Osteoblast (primary cell): Measurements from ENCODE around the gene SLC30A3. TPM values are rescaled to one million over a fixed set of nuclear protein-coding genes. Genes with fewer than 3 reads are reported as not detected.
"Not testable (repeated sequence)": the region's sequence is repeated elsewhere in the genome, so short reads cannot be mapped to it uniquely, and the experiment has no call there.

Source experiments
- DNase-seq: peaks from one replicate; pipeline ENCODE4 v3.0.0; 2011; ENCODE audit warnings: low spot score, mixed read lengths; ENCODE audit not compliant: insufficient read length; ENCODE audit errors: missing footprints
- H2AFZ ChIP-seq: 2 replicates; pipeline ENCODE4 v1.6.0; 2011; ENCODE audit warnings: mild to moderate bottlenecking, low read length
- H3K27ac ChIP-seq: 2 replicates; pipeline ENCODE4 v1.5.1; 2011; ENCODE audit warnings: mild to moderate bottlenecking, low read depth, low read length, moderate library complexity
- H3K27me3 ChIP-seq: 2 replicates; pipeline ENCODE4 v1.6.0; 2012; ENCODE audit warnings: mild to moderate bottlenecking, control low read depth, inconsistent platforms, low read length, moderate library complexity; ENCODE audit not compliant: insufficient read depth
- H3K36me3 ChIP-seq: 2 replicates; pipeline ENCODE4 v1.5.1; 2011; ENCODE audit warnings: mild to moderate bottlenecking, low read length, control low read depth, moderate library complexity; ENCODE audit not compliant: insufficient read depth
- H3K4me1 ChIP-seq: 2 replicates; pipeline ENCODE4 v1.5.1; 2011; ENCODE audit warnings: mild to moderate bottlenecking, low read length, control low read depth, moderate library complexity; ENCODE audit not compliant: insufficient read depth
- H3K4me2 ChIP-seq: 2 replicates; pipeline ENCODE4 v1.6.0; 2011; ENCODE audit warnings: mild to moderate bottlenecking, low read length; ENCODE audit not compliant: insufficient read depth
- H3K4me3 ChIP-seq: fragments of 200-600 bp; sonication (generic); 3 replicates; pipeline ENCODE4 v1.5.1; 2012; ENCODE audit warnings: mild to moderate bottlenecking, low read length, inconsistent platforms; ENCODE audit not compliant: insufficient read depth
- H3K79me2 ChIP-seq: 2 replicates; pipeline ENCODE4 v1.6.0; 2012; ENCODE audit warnings: mild to moderate bottlenecking, low read length, control low read depth, inconsistent platforms; ENCODE audit not compliant: insufficient read depth
- H3K9me3 ChIP-seq: 2 replicates; pipeline ENCODE4 v1.5.1; 2011; ENCODE audit warnings: low read depth, low read length, control low read depth
- H4K20me1 ChIP-seq: 2 replicates; pipeline ENCODE4 v1.6.0; 2012; ENCODE audit warnings: mild to moderate bottlenecking, low read length, control low read depth; ENCODE audit not compliant: insufficient read depth
- CTCF ChIP-seq: IDR thresholded peaks from 2 replicates; pipeline ENCODE4 v1.5.1; 2011; ENCODE audit warnings: mild to moderate bottlenecking, low read depth, low read length, moderate library complexity; ENCODE audit errors: extremely low read depth
- total RNA-seq: library from RNA; depleted of rRNA; stranded (reverse); fragments of >200 nt; gene quantifications from 2 replicates; pipeline ENCODE4 v1.2.3, GENCODE V29; 2012

The SLC30A3 gene
- total RNA-seq, 1 donor, result under 0.01 TPM

- H3K36me3 ChIP-seq, result no peaks in the 10 kb centered on the region
- no peaks in the 10 kb centered on the region for H4K20me1 ChIP-seq
- peaks cover 8% of the 10 kb centered on the region for H3K4me1 ChIP-seq
- H2AFZ ChIP-seq, result no peak overlapping the region
- H3K79me2 ChIP-seq, result no peaks in the 10 kb centered on the region
- H3K4me2 ChIP-seq, result no peak overlapping the region
- peaks cover 24% of the 10 kb centered on the region for H3K27me3 ChIP-seq
- DNase-seq, result no peak
- no peaks in the 10 kb centered on the region for H3K9me3 ChIP-seq
- H3K4me3 ChIP-seq, result no peak overlapping the region
- no peak overlapping the region for H3K27ac ChIP-seq
- no peak for TF ChIP-seq CTCF
Observed at GRCh38 chr2:27271631-27272340, 8.9 kb upstream of the SLC30A3 start.

DNA sequence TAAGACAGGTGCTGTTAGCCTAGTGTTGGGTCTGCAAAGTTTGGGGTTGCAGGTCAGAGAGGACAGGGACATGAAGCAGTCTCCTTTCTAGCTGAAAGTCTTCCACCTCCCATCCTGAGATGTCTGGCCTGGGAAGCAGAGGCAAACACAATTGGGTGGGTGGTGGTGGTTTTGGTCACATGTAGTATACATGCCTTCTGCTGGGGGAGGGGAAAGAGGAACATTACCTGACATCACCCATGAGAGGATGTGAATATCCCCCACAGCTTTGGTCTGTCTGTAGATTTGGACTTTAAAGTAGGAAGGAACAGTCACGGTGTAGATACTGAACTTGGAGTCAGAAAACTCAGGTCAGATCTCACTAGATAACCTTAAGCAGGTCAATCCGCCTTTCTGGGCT lies 7.8 kb upstream of the SLC30A3 start:
- Histone ChIP-seq H2AFZ (no peak overlapping the region), H3K4me3 (no peak overlapping the region), H3K27ac (no peak overlapping the region), H3K4me1 (peaks cover 8% of the 10 kb centered on the region), H3K36me3 (no peaks in the 10 kb centered on the region), H3K9me3 (no peaks in the 10 kb centered on the region), H4K20me1 (no peaks in the 10 kb centered on the region), H3K27me3 (peaks cover 30% of the 10 kb centered on the region), H3K79me2 (no peaks in the 10 kb centered on the region), H3K4me2 (no peak overlapping the region)
- TF ChIP-seq CTCF, result no peak
- DNase-seq, result no peak

- Histone ChIP-seq H3K4me2 (no peak overlapping the region), H2AFZ (no peak overlapping the region), H3K4me1 (peaks cover 8% of the 10 kb centered on the region), H3K79me2 (no peaks in the 10 kb centered on the region), H3K4me3 (no peak overlapping the region), H3K36me3 (no peaks in the 10 kb centered on the region), H3K9me3 (no peaks in the 10 kb centered on the region), H3K27me3 (peaks cover 35% of the 10 kb centered on the region), H4K20me1 (no peaks in the 10 kb centered on the region), H3K27ac (no peak overlapping the region)
- no peak for TF ChIP-seq CTCF
- no peak for DNase-seq
Observed at GRCh38 chr2:27270131-27270530, 7.3 kb upstream of the SLC30A3 start.

GRCh38 chr2:27268296-27268695 lies 5.4 kb upstream of the SLC30A3 start:
- not testable (repeated sequence) for H3K4me1 ChIP-seq, H4K20me1 ChIP-seq, H3K9me3 ChIP-seq, H3K4me2 ChIP-seq, DNase-seq, H3K36me3 ChIP-seq, H2AFZ ChIP-seq, H3K79me2 ChIP-seq, H3K27ac ChIP-seq, H3K4me3 ChIP-seq
- H3K27me3 ChIP-seq, result peaks cover 53% of the 10 kb centered on the region
